Gastrocnemius medialis (tissue), 4 donors: ENCODE results near the gene NLRX1. TPM values are rescaled to one million over a fixed set of nuclear protein-coding genes. Genes with fewer than 3 reads are reported as not detected.
A peak's percentile ranks its signal among the peaks of the same experiment; 100 is the strongest.
"Not testable (repeated sequence)": the region's sequence is repeated elsewhere in the genome, so short reads cannot be mapped to it uniquely, and the experiment has no call there.

Source experiments
- ATAC-seq, 2 donors: fragments of 150-250 bp; one replicate each; pipeline ENCODE4 v1.9.1; 2016
- DNase-seq, 2 donors: peaks; one replicate each; pipeline ENCODE4 v3.0.0-alpha.2; 2019
- H3K27ac ChIP-seq, 4 donors: fragments of 200-600 bp; sonication (generic); 1 replicate in 1 of 4; 2 replicates in 3 of 4; pipeline ENCODE4 v1.5.1; 2016 to 2018; ENCODE audit warnings: mild to moderate bottlenecking in 2 of 4, moderate library complexity in 1 of 4
- H3K27me3 ChIP-seq, 3 donors: fragments of 200-600 bp; sonication (generic) in 2 of 3; 1 replicate in 1 of 3; 2 replicates in 2 of 3; pipeline versions ENCODE4 v1.5.1 to v1.6.0; 2016 to 2019; ENCODE audit warnings: mild to moderate bottlenecking in 1 of 3, moderate library complexity in 1 of 3
- H3K36me3 ChIP-seq, 2 donors: fragments of 200-600 bp; sonication (generic) in 1 of 2; one replicate each; pipeline ENCODE4 v1.5.1; 2017 to 2018
- H3K4me1 ChIP-seq, 2 donors: fragments of 200-600 bp; sonication (generic) in 1 of 2; one replicate each; pipeline ENCODE4 v1.5.1; 2016 to 2017; ENCODE audit warnings: mild to moderate bottlenecking in 2 of 2
- H3K4me3 ChIP-seq, 4 donors: fragments of 200-600 bp; sonication (generic) in 3 of 4; 1 replicate in 1 of 4; 2 replicates in 3 of 4; pipeline ENCODE4 v1.5.1; 2016 to 2019; ENCODE audit warnings: mild to moderate bottlenecking in 2 of 4
- H3K9me3 ChIP-seq, 3 donors: fragments of 200-600 bp; sonication (generic) in 2 of 3; 1 replicate in 1 of 3; 2 replicates in 2 of 3; pipeline ENCODE4 v1.5.1; 2016 to 2019
- POLR2A ChIP-seq, 2 donors: fragments of 450-650 bp; IDR thresholded peaks; one replicate each; pipeline ENCODE4 v1.6.1; 2017; ENCODE audit warnings: antibody characterized with exemption in 2 of 2, mild to moderate bottlenecking in 2 of 2, moderate library complexity in 2 of 2
- in situ Hi-C, 4 donors: fragments of 200-750 bp; cut with MboI; loops; one replicate each; pipeline versions ENCODE4 v1.15.0 to v1.8.0; 2017; ENCODE audit warnings: low sequenced_read_pairs in 4 of 4
- intact Hi-C: fragments of 100-400 bp; cut with DNase I; formaldehyde crosslinking; loops from one replicate; pipeline ENCODE4 v1.15.1; 2023; ENCODE audit warnings: low total_unique reads
- total RNA-seq, 4 donors: library from RNA; depleted of rRNA; stranded (reverse); fragments of >200 nt; gene quantifications; one replicate each; pipeline versions ENCODE4 v1.1.0 to v1.2.3, GENCODE V29; 2016
- TF ChIP-seq, protein P1 (sequence below), 5 experiments: fragments of 450-650 bp in 3 of 5; fragments of 200-600 bp in 2 of 5; sonication (generic) in 2 of 5; IDR thresholded peaks in 4 of 5; conservative IDR thresholded peaks in 1 of 5; 1 replicate in 4 of 5; 2 replicates in 1 of 5; pipeline ENCODE4 v1.5.1; 2016 to 2019; ENCODE audit warnings: antibody characterized with exemption in 5 of 5, mild to moderate bottlenecking in 3 of 5, moderate library complexity in 3 of 5

Gene NLRX1
- total RNA-seq, 4 donors from 2014 or later: 12.2 to 21.3 (median 16.4) TPM

DNA sequence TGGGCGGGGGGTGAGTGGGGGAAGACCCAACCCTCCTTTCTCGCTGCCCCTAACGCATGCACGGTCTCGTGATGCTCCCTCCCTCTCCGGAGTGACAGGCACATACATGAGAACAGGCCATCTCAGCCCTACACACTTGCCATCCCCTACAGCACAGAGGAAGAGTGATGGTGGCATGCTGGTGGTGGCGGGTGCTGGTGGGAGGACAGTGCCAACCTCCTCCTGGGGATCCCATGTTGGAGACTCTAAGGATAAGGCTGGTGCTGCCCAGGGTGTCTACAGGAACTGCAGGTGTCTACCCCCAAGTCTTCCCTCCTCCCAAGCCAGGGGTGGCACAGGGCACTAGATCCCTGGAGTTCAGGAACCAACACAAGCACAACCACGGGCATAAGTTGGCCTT, 6.7 kb upstream of the NLRX1 start:
- Histone ChIP-seq H3K27ac (no peak overlapping the region), H3K4me1 (no peaks in the 10 kb centered on the region), H3K36me3 (no peaks in the 10 kb centered on the region), H3K9me3 (no peaks in the 10 kb centered on the region), H3K27me3 (no peaks in the 10 kb centered on the region), H3K4me3 (no peak overlapping the region)
- DNase-seq: no peak
- ATAC-seq: no peak
- intact Hi-C loops: no loop called here
- in situ Hi-C loops: no loop called here
- TF ChIP-seq POLR2A (IDR thresholded peaks at IDR 0.05): no peak
- TF ChIP-seq, protein P1, sequence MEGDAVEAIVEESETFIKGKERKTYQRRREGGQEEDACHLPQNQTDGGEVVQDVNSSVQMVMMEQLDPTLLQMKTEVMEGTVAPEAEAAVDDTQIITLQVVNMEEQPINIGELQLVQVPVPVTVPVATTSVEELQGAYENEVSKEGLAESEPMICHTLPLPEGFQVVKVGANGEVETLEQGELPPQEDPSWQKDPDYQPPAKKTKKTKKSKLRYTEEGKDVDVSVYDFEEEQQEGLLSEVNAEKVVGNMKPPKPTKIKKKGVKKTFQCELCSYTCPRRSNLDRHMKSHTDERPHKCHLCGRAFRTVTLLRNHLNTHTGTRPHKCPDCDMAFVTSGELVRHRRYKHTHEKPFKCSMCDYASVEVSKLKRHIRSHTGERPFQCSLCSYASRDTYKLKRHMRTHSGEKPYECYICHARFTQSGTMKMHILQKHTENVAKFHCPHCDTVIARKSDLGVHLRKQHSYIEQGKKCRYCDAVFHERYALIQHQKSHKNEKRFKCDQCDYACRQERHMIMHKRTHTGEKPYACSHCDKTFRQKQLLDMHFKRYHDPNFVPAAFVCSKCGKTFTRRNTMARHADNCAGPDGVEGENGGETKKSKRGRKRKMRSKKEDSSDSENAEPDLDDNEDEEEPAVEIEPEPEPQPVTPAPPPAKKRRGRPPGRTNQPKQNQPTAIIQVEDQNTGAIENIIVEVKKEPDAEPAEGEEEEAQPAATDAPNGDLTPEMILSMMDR (IDR thresholded peaks at IDR 0.05 in 4 of 5, conservative IDR thresholded peaks at IDR 0.05 in 1 of 5): no peak

DNA sequence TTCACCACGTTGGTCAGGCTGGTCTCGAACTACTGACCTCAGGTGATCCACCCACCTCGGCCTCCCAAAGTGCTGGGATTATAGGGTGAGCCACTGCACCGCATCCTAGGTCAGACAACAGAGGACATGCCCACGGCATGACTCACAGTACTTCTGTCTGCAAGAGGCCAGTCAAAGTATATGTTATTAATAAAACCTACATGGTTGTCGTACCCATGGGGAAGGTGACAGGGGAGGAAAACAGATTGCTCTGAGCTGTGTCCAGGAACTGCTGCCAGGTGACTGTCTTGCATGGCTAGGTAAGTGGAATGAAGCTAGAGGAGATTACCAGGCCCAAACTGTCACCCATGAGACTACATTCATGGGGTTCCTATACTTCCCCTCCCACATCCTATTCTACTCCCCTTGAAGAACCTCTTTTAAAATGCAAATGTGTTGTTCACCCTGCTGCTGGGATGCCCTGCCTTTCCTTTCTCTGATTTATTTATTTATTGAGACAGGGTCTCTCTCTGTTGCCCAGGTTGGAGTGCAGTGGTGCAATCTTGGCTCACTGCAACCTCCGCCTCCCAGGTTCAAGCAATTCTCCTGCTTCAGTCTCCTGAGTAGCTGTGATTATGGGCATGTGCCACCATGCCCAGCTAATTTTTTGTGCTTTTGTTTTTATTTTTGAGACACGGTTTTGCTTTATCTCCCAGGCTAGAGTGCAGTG, 2.0 kb upstream of the NLRX1 start:
- in situ Hi-C loops: no loop called here
- no peak for ATAC-seq

DNA sequence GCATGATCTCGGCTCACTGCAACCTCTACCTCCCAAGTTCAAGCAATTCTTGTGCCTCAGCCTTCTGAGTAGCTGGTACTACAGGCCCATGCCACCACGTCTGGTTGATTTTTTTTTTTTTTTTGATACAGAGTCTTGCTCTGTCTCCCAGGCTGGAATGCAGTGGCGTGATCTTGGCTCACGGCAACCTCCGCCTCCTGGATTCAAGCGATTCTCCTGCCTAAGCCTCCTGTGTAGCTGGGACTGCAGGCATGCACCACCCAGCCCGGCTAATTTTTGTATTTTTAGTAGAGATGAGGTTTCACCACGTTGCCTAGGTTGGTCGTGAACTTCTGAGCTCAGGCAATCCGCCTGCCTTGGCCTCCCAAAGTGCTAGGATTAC, 1.5 kb upstream of the NLRX1 start:
- H3K36me3 ChIP-seq, H3K27ac ChIP-seq, H3K9me3 ChIP-seq, H3K27me3 ChIP-seq, DNase-seq, H3K4me1 ChIP-seq, ATAC-seq, in situ Hi-C loops, H3K4me3 ChIP-seq: not testable (repeated sequence)
- intact Hi-C loops: loop anchor here (5.0 kb wide), 1 partner anchor 140 kb away; no protein-coding TSS in a partner anchor

More for the DNA sequence above, 2.0 kb upstream of the NLRX1 start:
- no peak for DNase-seq
- H3K27me3 ChIP-seq: no peaks in the 10 kb centered on the region
- no peak for TF ChIP-seq POLR2A (IDR thresholded peaks at IDR 0.05)
- TF ChIP-seq, protein P1 (IDR thresholded peaks at IDR 0.05 in 4 of 5, conservative IDR thresholded peaks at IDR 0.05 in 1 of 5): no peak
- no peak overlapping the region for H3K4me3 ChIP-seq
- H3K27ac ChIP-seq: no peak overlapping the region
- H3K36me3 ChIP-seq: no peaks in the 10 kb centered on the region
- intact Hi-C loops: loop anchor here (5.0 kb wide), 1 partner anchor 141 kb away; no protein-coding TSS in a partner anchor
- H3K4me1 ChIP-seq: peaks cover 8 to 10% of the 10 kb centered on the region in 2 donors
- H3K9me3 ChIP-seq: no peaks in the 10 kb centered on the region

DNA sequence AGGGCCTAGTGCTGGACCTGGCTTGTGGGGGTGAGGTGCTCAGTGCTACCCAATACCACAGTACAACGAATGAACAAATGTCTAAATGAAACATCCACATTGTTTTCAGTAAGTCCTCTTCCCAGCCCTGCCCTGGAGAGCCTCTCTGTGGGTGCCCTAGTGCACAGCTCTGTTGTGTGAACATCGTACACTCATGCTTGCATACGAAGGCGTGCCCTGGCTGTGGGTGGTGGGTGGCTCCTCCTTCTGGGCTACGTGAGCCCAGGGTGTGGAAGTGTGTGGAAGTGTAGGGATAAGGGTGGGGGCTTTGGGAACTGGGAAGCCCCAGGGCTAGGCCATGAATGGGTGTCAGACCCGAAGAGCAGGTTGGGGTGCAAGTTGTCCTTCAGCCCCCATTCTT, 592 bp upstream of the NLRX1 start:
- TF ChIP-seq, protein P1 (IDR thresholded peaks at IDR 0.05 in 4 of 5, conservative IDR thresholded peaks at IDR 0.05 in 1 of 5): no peak
- Histone ChIP-seq H3K36me3 (peaks cover 0 to 3% of the 10 kb centered on the region in 2 donors), H3K4me3 (no peak overlapping the region), H3K27ac (no peak overlapping the region), H3K4me1 (peaks cover 8 to 10% of the 10 kb centered on the region in 2 donors), H3K9me3 (no peaks in the 10 kb centered on the region), H3K27me3 (no peaks in the 10 kb centered on the region)
- in situ Hi-C loops: no loop called here
- no peak for DNase-seq
- intact Hi-C loops: loop anchor here (1.0 to 5.0 kb wide), 3 partner anchors 29 to 139 kb away; partner anchors contain the start of gene HINFP
- no peak for ATAC-seq

DNA sequence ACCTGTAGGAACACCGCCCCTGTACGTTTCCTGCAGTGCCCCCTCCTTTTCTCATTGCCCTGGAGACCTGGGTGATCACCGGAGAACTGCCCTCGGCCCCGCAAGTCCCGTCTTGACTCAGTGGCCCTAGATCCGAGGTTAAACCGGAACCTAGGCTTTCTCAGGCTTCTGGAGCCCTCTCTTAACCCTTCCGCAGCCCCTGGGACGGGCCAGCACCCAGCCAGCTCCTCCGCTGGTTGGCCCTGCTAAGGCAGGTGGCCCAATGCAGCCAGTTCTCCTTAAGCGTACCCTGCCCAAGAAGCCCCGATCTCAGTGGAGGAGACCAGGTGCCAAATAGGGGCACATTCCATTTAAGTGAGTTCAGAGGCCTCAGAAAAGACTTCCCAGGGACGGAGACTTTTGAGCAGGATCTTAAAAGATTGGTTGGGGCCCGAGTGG, 776 bp downstream of the NLRX1 start:
- Histone ChIP-seq H3K4me1 (peaks cover 8 to 10% of the 10 kb centered on the region in 2 donors), H3K36me3 (peaks cover 0 to 15% of the 10 kb centered on the region in 2 donors), H3K27me3 (no peaks in the 10 kb centered on the region), H3K9me3 (no peaks in the 10 kb centered on the region), H3K4me3 (peak overlapping the region; percentile 71 to 91 (median 80)), H3K27ac (peak overlapping the region; percentile 82 to 95 (median 92))
- peak; percentile 25 to 36 for TF ChIP-seq POLR2A (IDR thresholded peaks at IDR 0.05)
- TF ChIP-seq, protein P1 (IDR thresholded peaks at IDR 0.05 in 4 of 5, conservative IDR thresholded peaks at IDR 0.05 in 1 of 5): no peak
- in situ Hi-C loops (no loop called here), intact Hi-C loops (loop anchor here (1.0 to 5.0 kb wide), 4 partner anchors 48 to 299 kb away; partner anchors contain the start of gene HINFP)
- peak; percentile 73 to 82 for ATAC-seq
- DNase-seq: peak; percentile 20 to 81
